Epidermal melanocyte (primary cell): ENCODE measurements around the gene SCN1A.

ENCODE experiments used
- DNase-seq: peaks from one replicate; pipeline ENCODE4 v3.0.0; 2011; ENCODE audit warnings: low spot score; ENCODE audit not compliant: insufficient read length

Gene SCN1A

GRCh38 chr2:166082736-166083135 is 45.1 kb downstream of the SCN1A start:
- no peak for DNase-seq

- DNase-seq = no peak
These were observed 46.0 kb downstream of the SCN1A start for GRCh38 chr2:166081852-166082251.

GRCh38 chr2:166081131-166081632 is 46.6 kb downstream of the SCN1A start:
- DNase-seq = no peak

- DNase-seq = no peak
These were observed 53.4 kb downstream of the SCN1A start for GRCh38 chr2:166074430-166074829.

- DNase-seq = no peak
These were observed 53.8 kb downstream of the SCN1A start for GRCh38 chr2:166074011-166074410.

GRCh38 chr2:166070231-166070630 is 57.6 kb downstream of the SCN1A start:
- DNase-seq = no peak

GRCh38 chr2:166068981-166069380 is 58.8 kb downstream of the SCN1A start:
- no peak for DNase-seq

- no peak for DNase-seq
These were observed 60.6 kb downstream of the SCN1A start for GRCh38 chr2:166067229-166067628.

- DNase-seq = no peak
These were observed 67.6 kb downstream of the SCN1A start for GRCh38 chr2:166060191-166060590.

GRCh38 chr2:166057370-166058164 is 70.3 kb downstream of the SCN1A start:
- no peak for DNase-seq

GRCh38 chr2:166044853-166045483 is 82.9 kb downstream of the SCN1A start:
- no peak for DNase-seq

- DNase-seq = no peak
These were observed 84.9 kb downstream of the SCN1A start for GRCh38 chr2:166042768-166043390.

GRCh38 chr2:166042356-166042755 is 85.5 kb downstream of the SCN1A start:
- DNase-seq = no peak

GRCh38 chr2:166041613-166042012 is 86.2 kb downstream of the SCN1A start:
- DNase-seq = no peak

- DNase-seq = no peak
These were observed 95.5 kb downstream of the SCN1A start for GRCh38 chr2:166032361-166032760.

- DNase-seq = no peak
These were observed 96.8 kb downstream of the SCN1A start for GRCh38 chr2:166031054-166031453.

- no peak for DNase-seq
These were observed 102.5 kb downstream of the SCN1A start for GRCh38 chr2:166025313-166025712.

GRCh38 chr2:166017208-166017607 is 110.6 kb downstream of the SCN1A start:
- DNase-seq = no peak

GRCh38 chr2:166013878-166014277 is 113.9 kb downstream of the SCN1A start:
- DNase-seq = no peak

- no peak for DNase-seq
These were observed 116.2 kb downstream of the SCN1A start for GRCh38 chr2:166011660-166012059.

- no peak for DNase-seq
These were observed 127.4 kb downstream of the SCN1A start for GRCh38 chr2:166000401-166000800.

GRCh38 chr2:165990846-165991245 is 137.0 kb downstream of the SCN1A start:
- no peak for DNase-seq
